GM06990 (cell line): ENCODE data around the gene MFAP3.
A peak's percentile ranks its signal among the peaks of the same experiment; 100 is the strongest.

Source experiments
- DNase-seq: peaks from one replicate; pipeline ENCODE4 v3.0.0-alpha.2; 2011; ENCODE audit not compliant: insufficient read length; ENCODE audit errors: extremely low read depth
- H3K27me3 ChIP-seq: replicated peaks from 2 replicates; pipeline ENCODE4 v1.6.0; 2011; ENCODE audit warnings: low read length; ENCODE audit not compliant: control insufficient read depth, insufficient read depth
- H3K36me3 ChIP-seq: 2 replicates; pipeline ENCODE4 v1.5.1; 2011; ENCODE audit warnings: low read length; ENCODE audit not compliant: control insufficient read depth, insufficient read depth
- H3K4me3 ChIP-seq: replicated peaks from 2 replicates; pipeline ENCODE4 v1.5.1; 2011; ENCODE audit warnings: low read depth, mild to moderate bottlenecking, control low read depth, low read length
- TF ChIP-seq, protein P1 (sequence below): IDR thresholded peaks from 2 replicates; pipeline ENCODE4 v1.5.1; 2011; ENCODE audit warnings: low read length, control low read depth, mild to moderate bottlenecking, inconsistent platforms; ENCODE audit not compliant: insufficient read depth, poor library complexity, severe bottlenecking

MFAP3 gene

GRCh38 chr5:154039458-154039829, 677 bp downstream of the MFAP3 start:
- TF ChIP-seq, protein P1, sequence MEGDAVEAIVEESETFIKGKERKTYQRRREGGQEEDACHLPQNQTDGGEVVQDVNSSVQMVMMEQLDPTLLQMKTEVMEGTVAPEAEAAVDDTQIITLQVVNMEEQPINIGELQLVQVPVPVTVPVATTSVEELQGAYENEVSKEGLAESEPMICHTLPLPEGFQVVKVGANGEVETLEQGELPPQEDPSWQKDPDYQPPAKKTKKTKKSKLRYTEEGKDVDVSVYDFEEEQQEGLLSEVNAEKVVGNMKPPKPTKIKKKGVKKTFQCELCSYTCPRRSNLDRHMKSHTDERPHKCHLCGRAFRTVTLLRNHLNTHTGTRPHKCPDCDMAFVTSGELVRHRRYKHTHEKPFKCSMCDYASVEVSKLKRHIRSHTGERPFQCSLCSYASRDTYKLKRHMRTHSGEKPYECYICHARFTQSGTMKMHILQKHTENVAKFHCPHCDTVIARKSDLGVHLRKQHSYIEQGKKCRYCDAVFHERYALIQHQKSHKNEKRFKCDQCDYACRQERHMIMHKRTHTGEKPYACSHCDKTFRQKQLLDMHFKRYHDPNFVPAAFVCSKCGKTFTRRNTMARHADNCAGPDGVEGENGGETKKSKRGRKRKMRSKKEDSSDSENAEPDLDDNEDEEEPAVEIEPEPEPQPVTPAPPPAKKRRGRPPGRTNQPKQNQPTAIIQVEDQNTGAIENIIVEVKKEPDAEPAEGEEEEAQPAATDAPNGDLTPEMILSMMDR, result no peak
- Histone ChIP-seq H3K36me3 (no peaks in the 10 kb centered on the region), H3K27me3 (no peaks in the 10 kb centered on the region), H3K4me3 (peak overlapping the region; percentile 95)
- DNase-seq, result no peak

DNA sequence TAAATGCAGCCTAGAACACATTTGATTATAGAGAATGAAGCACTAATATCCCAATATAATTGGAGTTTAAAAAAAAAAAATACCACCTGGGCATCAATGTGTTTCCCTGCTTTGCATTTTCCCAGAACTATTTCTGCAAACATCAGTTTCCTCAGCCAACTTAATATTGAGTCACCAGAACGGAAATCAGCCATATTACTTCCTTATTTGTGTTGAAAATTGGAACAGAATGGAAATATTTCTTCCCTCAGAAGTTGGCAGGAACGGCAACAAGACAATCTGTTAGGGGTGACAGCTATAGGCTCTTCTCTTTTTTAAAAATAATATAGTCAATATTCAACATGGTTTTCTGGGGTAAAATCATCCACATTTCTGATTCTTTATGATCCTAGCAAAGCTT, 4.0 kb downstream of the MFAP3 start:
- TF ChIP-seq, protein P1, result no peak
- DNase-seq, result no peak
- H3K36me3 ChIP-seq, result peaks cover 3% of the 10 kb centered on the region; the same call in 1 of the 2 replicates

DNA sequence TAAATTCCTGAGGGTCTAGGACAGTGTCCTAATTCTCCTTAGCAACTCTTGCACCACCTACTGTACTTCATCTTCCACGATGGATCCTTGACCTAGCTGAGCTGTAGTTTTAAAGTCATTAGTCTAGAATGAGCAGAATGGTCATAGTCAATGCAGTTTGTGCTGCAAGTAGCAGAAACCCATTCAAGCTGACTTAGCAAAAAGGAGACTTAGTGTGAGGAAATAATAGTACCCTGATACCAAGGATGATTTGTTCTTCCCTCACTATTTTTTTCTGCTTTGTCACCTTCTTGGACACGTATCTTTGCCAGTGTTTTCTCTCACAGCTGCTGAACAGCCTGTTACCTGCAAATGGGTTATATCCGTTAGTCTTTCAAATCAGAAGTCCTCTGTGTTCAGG, 5.3 kb downstream of the MFAP3 start:
- no peak for DNase-seq
- Histone ChIP-seq H3K27me3 (no peaks in the 10 kb centered on the region), H3K4me3 (no peak overlapping the region), H3K36me3 (peaks cover 3% of the 10 kb centered on the region; the same call in 1 of the 2 replicates)
- TF ChIP-seq, protein P1, result no peak

More for the DNA sequence above, 4.0 kb downstream of the MFAP3 start:
- H3K27me3 ChIP-seq, result no peaks in the 10 kb centered on the region
- no peak overlapping the region for H3K4me3 ChIP-seq

DNA sequence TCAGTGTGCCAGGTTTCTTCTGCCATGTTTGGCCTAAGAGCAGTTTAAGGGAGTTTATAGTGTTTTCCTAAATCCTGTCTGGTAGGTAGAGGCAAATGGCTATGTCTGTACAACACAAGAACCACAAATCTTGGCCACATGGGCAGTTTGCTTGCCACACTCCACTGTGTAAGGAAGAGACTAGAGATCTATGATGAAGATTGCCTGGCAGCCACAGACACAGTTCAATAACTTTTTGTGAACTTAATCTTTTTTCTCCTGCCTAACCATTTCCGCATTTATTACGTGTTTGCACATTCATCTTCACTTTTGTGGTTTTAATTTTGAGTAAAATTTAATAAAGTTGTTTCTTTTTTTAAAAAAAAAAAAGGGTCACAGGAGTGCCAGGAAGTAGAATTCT, 5.8 kb downstream of the MFAP3 start:
- no peak for DNase-seq
- H3K27me3 ChIP-seq, result no peaks in the 10 kb centered on the region

GRCh38 chr5:154046486-154046885, 7.7 kb downstream of the MFAP3 start:
- no peak for DNase-seq
- no peaks in the 10 kb centered on the region for H3K27me3 ChIP-seq

More for the DNA sequence above, 5.8 kb downstream of the MFAP3 start:
- Histone ChIP-seq H3K4me3 (no peak overlapping the region), H3K36me3 (peaks cover 3% of the 10 kb centered on the region; the same call in 1 of the 2 replicates)
- TF ChIP-seq, protein P1, result no peak

GRCh38 chr5:154047324-154047723, 8.6 kb downstream of the MFAP3 start:
- no peak for DNase-seq
- TF ChIP-seq, protein P1, result no peak
- H3K27me3 ChIP-seq, result no peaks in the 10 kb centered on the region
- H3K4me3 ChIP-seq, result no peak overlapping the region
- H3K36me3 ChIP-seq, result peaks cover 3% of the 10 kb centered on the region; the same call in 1 of the 2 replicates

More at GRCh38 chr5:154046486-154046885, 7.7 kb downstream of the MFAP3 start:
- TF ChIP-seq, protein P1, result no peak
- H3K36me3 ChIP-seq, result peaks cover 3% of the 10 kb centered on the region; the same call in 1 of the 2 replicates
- H3K4me3 ChIP-seq, result no peak overlapping the region
